SHP77 (cell line): Measurements from ENCODE around the gene AKR1C2.
"Not testable (repeated sequence)": the region's sequence is repeated elsewhere in the genome, so short reads cannot be mapped to it uniquely, and the experiment has no call there.

ENCODE experiments used
- DNase-seq, 2 experiments: peaks; one replicate each; lab custom pipeline; 2025; lab: John Stamatoyannopoulos, UW

The AKR1C2 gene

GRCh38 chr10:5023177-5023805, 19.6 kb upstream of the AKR1C2 start:
- DNase-seq, result no peak

GRCh38 chr10:5021624-5022290, 18.1 kb upstream of the AKR1C2 start:
- not testable (repeated sequence) for DNase-seq

- DNase-seq, result peak; percentile 90 to 93
Measured at GRCh38 chr10:5019770-5020612, 16.3 kb upstream of the AKR1C2 start.

- peak; percentile 40 to 64 for DNase-seq
Measured at GRCh38 chr10:5018671-5019277, 15.1 kb upstream of the AKR1C2 start.

DNA sequence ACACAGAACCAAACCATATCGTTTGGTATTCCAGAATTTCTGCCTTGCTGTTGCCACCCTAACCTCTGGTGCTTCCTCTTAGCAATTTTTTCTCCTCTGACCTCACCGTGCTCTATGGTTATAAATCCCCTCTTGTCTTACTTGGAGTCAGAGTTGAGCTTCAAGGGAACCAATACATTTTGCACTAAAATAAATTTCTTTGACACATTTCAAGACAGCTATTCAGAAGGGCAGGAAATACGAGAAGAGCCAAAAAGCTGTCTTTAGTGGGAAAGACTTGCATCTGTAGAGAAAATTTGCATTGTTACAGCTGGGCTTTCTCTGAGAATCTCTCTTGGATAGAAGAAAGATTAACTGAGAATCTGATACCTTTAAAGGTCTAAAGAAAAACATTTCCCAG, 14.5 kb upstream of the AKR1C2 start:
- DNase-seq, result no peak

- DNase-seq, result peak; percentile 25 to 40
Measured at GRCh38 chr10:5014936-5015335, 11.3 kb upstream of the AKR1C2 start.

DNA sequence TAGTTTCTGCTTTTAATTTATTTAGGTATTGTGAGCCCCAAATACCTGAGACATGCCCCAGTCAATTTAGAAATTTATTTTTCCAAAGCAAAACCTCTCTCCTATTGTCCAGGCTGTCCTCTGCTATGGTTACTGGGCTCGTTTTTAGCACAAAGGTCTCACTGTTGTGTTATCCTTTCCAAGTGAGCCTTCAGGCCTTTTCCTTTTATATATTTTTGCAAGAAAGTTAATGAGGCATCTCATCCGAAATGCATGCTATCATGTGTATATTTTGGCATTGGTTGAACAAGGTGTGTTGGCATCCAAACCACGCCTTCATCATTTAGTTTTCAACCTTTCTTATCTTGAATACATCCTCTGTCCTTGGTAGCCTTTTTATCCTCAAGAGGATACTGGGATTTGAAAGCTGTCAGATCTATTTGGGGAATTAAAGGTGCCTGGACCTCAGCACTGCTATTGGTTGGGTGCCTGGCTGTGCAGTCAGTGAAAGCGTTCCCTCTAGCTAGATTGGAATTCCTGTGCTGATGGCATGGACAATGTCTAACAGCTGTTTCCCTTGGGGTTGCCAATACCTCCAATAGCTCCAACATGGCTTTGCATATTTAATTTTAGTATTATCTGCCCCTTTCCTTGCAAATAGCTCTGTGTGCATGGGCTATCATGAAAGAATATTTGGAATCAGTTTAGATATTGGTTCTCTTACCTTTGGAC, 10.7 kb upstream of the AKR1C2 start:
- not testable (repeated sequence) for DNase-seq

DNA sequence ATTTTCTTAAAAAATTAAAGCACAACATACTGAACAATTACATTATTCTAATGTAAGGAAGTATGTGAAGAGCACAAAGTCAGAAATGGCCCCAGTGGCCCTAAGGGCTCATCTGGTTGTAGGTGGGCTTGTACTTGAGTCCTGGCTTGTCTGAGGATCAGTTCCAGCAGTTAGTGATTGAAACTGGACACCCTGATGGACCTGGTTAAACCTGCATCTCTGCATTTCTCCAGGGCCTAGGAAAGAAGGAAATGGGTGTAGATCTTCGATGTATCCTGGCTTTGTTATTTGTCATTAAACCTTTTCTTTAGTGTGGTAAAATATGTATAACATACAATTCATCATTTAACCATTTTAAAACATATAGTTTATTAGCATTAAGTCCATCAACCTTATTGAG, 9.7 kb upstream of the AKR1C2 start:
- no peak for DNase-seq

DNA sequence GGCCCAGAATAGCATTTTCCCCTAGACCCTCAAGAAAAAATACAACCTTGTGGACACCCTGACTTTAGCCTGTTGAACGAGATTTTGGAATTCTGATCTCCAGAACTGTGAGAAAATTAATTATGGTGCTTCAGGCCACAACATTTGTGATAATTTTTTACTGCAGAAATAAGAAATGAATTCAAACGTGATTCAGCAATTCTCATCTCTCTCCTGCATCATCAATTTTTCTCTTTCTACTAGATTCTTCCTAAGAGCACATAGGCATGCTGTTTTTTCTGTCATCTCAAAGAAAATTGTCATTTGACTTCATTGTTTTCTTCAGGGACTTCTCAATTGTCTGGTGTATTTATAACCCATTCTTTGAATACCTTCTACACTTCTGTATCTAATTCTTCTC, 8.9 kb upstream of the AKR1C2 start:
- DNase-seq, result no peak

GRCh38 chr10:5011392-5011791, 7.7 kb upstream of the AKR1C2 start:
- not testable (repeated sequence) for DNase-seq

GRCh38 chr10:5010043-5010442, 6.4 kb upstream of the AKR1C2 start:
- peak in 1 of 2 experiments; percentile 37 for DNase-seq

GRCh38 chr10:5008857-5009548, 5.3 kb upstream of the AKR1C2 start:
- DNase-seq, result peak; percentile 32 to 78

DNA sequence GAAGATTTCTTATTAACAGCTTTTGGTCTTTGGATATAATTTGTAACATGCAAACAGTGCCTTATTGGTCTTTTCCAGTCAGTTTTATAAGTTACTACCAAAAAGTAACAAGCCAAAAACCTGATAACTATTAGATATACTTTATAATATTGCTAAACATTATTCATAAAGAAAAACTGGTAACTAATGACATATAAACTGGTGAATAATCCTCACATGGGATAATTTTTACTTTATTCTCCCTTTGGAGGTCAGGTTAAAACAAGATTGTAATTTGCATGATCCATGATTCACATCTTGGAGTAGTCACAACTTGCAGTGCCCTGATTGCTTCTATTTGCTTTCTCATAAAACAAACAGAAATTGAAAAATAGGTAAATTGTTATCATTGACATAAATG, 844 bp upstream of the AKR1C2 start:
- not testable (repeated sequence) for DNase-seq

GRCh38 chr10:5004030-5004385, 351 bp upstream of the AKR1C2 start:
- not testable (repeated sequence) for DNase-seq

GRCh38 chr10:5002013-5002727, 1.5 kb downstream of the AKR1C2 start:
- DNase-seq, result no peak

DNA sequence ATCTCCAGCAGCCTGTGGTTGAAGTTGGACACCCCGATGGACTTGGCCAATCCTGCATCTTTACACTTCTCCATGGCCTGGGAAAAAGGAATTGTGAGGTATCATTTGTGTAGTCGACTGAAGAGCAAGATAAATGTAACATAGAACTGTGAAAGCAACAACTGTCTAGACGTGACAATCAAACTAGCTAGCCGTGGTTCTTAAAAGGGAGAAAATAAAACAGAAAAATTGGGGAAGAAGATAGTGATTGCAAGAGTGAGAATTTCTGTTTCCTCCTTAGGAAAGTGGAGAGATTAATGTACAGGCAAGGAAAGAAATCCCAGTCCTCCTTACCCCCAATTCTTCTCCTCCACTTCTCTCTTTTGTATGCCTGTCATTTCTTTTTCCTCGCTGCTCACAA, 5.0 kb downstream of the AKR1C2 start:
- DNase-seq, result no peak

DNA sequence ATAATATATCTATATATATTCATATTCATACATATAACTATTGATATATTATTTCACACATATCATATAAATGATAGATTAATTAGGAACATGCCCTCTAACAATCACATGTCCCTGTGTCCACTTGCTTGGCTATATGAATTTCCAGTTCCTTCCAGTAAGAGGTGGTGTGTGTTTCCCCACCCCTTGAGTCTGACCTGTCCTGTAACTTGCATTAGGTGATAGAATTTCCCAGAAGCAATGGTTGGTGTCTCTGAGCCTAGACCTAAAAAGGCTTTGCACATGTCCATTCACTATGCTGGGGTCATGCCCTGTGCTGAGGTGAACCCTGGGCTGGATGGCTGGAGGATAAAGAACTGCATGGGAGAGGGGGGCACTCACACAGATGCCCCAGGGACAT, 9.4 kb downstream of the AKR1C2 start:
- not testable (repeated sequence) for DNase-seq

- DNase-seq, result not testable (repeated sequence)
Measured at GRCh38 chr10:4992564-4992963, 11.1 kb downstream of the AKR1C2 start.

- not testable (repeated sequence) for DNase-seq
Measured at GRCh38 chr10:4991463-4991862, 12.2 kb downstream of the AKR1C2 start.

DNA sequence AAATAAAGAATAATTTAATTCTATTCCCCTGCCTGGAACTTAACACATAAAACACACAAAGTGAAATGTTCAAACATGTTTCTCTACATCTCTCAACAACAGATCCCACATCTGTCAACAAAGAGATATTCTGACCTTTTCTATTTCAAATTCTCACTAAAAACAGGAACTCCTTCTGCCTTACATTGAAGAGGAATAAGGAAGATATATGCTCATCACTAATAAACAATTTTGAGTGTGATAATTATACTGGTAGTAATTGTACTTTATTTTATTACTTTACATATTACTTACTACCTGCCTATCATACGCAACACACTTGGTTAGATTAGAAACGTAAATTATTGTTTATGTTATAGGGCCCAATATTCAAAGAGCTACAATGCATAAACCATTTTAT, 13.4 kb downstream of the AKR1C2 start:
- DNase-seq, result no peak
